Lung (tissue), 12 donors: ENCODE measurements around the gene FAM200C. TPM values are rescaled to one million over a fixed set of nuclear protein-coding genes. Genes with fewer than 3 reads are reported as not detected.

ENCODE experiments used
- ATAC-seq: fragments of 200-7000 bp; cut with Tn5 transposase; one replicate; pipeline ENCODE4 v1.9.1; 2020; ENCODE audit warnings: moderate number of reproducible peaks; ENCODE audit not compliant: insufficient read depth, low FRiP score
- DNase-seq, 3 donors: peaks; one replicate each; pipeline ENCODE4 v3.0.0-alpha.2; 2013 to 2017
- H3K27ac ChIP-seq, 2 donors: one replicate each; pipeline ENCODE4 v1.5.1; 2013; ENCODE audit warnings: mild to moderate bottlenecking in 2 of 2, moderate library complexity in 2 of 2, control low read depth in 1 of 2, inconsistent platforms in 1 of 2, low read depth in 1 of 2, low read length in 1 of 2
- H3K27me3 ChIP-seq, 3 donors: one replicate each; pipeline ENCODE4 v1.5.1; 2013; ENCODE audit warnings: low read length in 2 of 3; ENCODE audit not compliant: control insufficient read depth in 3 of 3, insufficient read depth in 3 of 3
- H3K36me3 ChIP-seq, 4 donors: one replicate each; pipeline ENCODE4 v1.5.1; 2013; ENCODE audit warnings: low read length in 4 of 4, mild to moderate bottlenecking in 1 of 4, moderate library complexity in 1 of 4; ENCODE audit not compliant: control insufficient read depth in 4 of 4, insufficient read depth in 4 of 4
- H3K4me1 ChIP-seq, 5 donors: one replicate each; pipeline ENCODE4 v1.5.1; 2013; ENCODE audit warnings: low read length in 5 of 5, mild to moderate bottlenecking in 2 of 5, moderate library complexity in 1 of 5; ENCODE audit not compliant: control insufficient read depth in 5 of 5, insufficient read depth in 5 of 5
- H3K4me3 ChIP-seq: one replicate; pipeline ENCODE4 v1.5.1; 2013; ENCODE audit warnings: mild to moderate bottlenecking, control low read depth, moderate library complexity
- H3K9ac ChIP-seq, 2 donors: one replicate each; pipeline ENCODE4 v1.5.1; 2013; ENCODE audit warnings: low read length in 2 of 2, control low read depth in 1 of 2; ENCODE audit not compliant: insufficient read depth in 1 of 2
- H3K9me3 ChIP-seq, 4 donors: one replicate each; pipeline ENCODE4 v1.5.1; 2013; ENCODE audit warnings: low read length in 3 of 4, mild to moderate bottlenecking in 1 of 4, moderate library complexity in 1 of 4; ENCODE audit not compliant: control insufficient read depth in 4 of 4, insufficient read depth in 3 of 4
- WGBS, 2 donors: extraction: QIAGEN DNeasy Blood & Tissue Kit; methylation state at CpG; one replicate each; pipeline ENCODE4 v1.1.7; 2013; 5-methylcytosine and 5-hydroxymethylcytosine counted together
- polyA plus RNA-seq, 2 donors: library from polyadenylated mRNA; stranded (reverse); fragments of 200-250 nt; gene quantifications; one replicate each; pipeline ENCODE4 v1.2.1, GENCODE V29; 2013
- total RNA-seq, 2 donors: library from RNA; depleted of rRNA in 1 of 2; stranded (reverse); fragments of >200 nt in 1 of 2; gene quantifications; one replicate each; pipeline ENCODE4 v1.2.1, GENCODE V29; 2014 to 2021
- TF ChIP-seq, protein P1 (sequence below): IDR thresholded peaks from 2 replicates; pipeline ENCODE4 v1.5.1; 2012; ENCODE audit warnings: mild to moderate bottlenecking; ENCODE audit errors: control extremely low read depth, extremely low read depth
- donor health status: control.
- donor health status: control.
- donor health status: Bipolar disorder and iron deficiency.
- donor health status: healthy.
- donor health status: DM: yes; HTN: yes; CAD: no.

Gene FAM200C
- total and polyA plus RNA-seq, 4 donors, result 1.1 to 12.3 (median 3.7) TPM

DNA sequence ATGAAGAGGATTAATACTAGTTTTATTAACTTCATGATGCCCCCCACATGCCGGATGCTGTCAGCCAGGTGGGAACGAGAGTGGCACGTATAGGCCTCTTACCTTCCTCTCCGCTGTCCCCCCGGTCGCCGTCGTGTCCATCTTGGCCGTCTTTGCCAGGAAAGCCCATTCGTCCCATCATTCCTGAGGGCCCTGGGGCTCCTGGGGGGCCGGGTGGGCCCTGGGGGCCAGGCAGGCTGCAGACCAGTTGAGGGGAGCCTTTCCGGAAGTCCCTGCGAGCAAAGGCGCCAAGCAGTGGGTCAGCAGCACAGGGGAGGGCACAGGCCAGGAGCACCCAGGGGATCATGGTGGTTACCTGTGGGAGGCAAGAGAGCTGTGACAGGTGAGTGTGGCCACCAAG lies 45.2 kb downstream of the FAM200C start:
- Histone ChIP-seq H3K4me3 (no peak overlapping the region), H3K36me3 (no peaks in the 10 kb centered on the region), H3K27ac (no peak overlapping the region), H3K4me1 (peaks cover 0 to 27% (median 9%) of the 10 kb centered on the region in 5 donors), H3K27me3 (no peaks in the 10 kb centered on the region), H3K9ac (no peak overlapping the region), H3K9me3 (no peaks in the 10 kb centered on the region)
- TF ChIP-seq, protein P1, sequence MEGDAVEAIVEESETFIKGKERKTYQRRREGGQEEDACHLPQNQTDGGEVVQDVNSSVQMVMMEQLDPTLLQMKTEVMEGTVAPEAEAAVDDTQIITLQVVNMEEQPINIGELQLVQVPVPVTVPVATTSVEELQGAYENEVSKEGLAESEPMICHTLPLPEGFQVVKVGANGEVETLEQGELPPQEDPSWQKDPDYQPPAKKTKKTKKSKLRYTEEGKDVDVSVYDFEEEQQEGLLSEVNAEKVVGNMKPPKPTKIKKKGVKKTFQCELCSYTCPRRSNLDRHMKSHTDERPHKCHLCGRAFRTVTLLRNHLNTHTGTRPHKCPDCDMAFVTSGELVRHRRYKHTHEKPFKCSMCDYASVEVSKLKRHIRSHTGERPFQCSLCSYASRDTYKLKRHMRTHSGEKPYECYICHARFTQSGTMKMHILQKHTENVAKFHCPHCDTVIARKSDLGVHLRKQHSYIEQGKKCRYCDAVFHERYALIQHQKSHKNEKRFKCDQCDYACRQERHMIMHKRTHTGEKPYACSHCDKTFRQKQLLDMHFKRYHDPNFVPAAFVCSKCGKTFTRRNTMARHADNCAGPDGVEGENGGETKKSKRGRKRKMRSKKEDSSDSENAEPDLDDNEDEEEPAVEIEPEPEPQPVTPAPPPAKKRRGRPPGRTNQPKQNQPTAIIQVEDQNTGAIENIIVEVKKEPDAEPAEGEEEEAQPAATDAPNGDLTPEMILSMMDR, result no peak
- DNase-seq, result no peak
- no peak for ATAC-seq
- 94 to 95% methylated on average over 14 of the region's 14 CpGs for WGBS, 2 donors

DNA sequence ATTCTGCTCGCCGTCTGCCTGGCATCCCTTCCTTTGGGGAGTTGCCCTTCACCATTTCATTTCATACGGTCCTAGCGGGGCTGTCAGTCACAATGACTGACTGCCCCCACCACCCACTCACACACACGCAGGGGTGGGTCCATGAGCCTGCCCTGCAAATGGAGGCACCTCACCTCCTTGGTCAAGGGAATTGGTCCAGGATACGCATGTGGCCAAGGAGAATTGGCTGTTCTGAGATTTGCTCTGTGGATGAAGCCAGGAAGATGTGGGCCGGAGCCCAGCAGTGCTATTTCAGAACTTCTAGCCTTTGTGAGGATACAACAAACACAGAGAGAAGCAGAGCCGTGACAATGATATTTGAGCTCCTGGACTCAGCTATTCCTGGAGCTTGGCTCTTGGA lies 46.5 kb downstream of the FAM200C start:
- Histone ChIP-seq H3K36me3 (no peaks in the 10 kb centered on the region), H3K27me3 (no peaks in the 10 kb centered on the region), H3K9me3 (no peaks in the 10 kb centered on the region), H3K4me3 (no peak overlapping the region), H3K4me1 (peaks cover 0 to 27% (median 0%) of the 10 kb centered on the region in 5 donors), H3K9ac (no peak overlapping the region), H3K27ac (no peak overlapping the region)
- DNase-seq (no peak), ATAC-seq (no peak)
- 86 to 93% methylated on average over 8 of the region's 8 CpGs for WGBS, 2 donors
- TF ChIP-seq, protein P1, result no peak

DNA sequence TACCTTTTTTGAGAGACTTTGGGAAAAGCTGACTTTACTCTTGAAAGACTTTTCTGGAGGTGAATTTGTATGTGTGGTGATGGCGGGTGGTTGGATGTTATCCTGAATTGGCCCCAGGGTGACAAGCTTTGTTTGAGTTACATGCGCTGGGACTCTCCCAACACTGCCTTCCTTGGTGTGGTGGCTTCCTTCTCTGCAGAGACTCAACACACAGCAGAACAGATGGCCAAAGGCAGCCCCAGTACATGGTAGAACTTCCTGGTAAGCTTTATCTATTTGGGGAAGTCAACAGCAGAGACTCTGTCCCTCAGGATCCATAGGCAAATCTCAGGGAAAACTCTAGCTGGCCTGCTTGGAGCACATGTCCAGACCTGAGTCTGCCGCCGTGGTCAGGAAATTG lies 47.5 kb downstream of the FAM200C start:
- no peak for ATAC-seq

DNA sequence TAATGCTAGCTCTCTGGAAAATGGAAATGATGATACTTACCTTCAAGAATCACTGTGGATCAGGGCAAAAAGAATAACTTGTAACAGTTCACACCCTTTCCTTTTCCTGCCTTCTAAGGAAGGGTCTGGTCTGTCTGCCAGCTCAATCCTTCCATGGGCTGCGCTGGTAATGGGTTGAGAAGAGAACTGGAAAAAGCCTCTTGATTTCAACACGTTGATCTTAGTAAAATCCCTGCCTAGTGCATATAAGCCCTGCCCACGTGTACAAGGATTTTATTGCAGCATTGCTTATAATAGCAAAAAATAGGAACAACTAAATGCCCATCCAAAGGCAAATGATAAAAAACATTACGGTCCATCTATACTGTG lies 49.9 kb downstream of the FAM200C start:
- DNase-seq (no peak), ATAC-seq (no peak)
- TF ChIP-seq, protein P1, result no peak
- no peak overlapping the region for H3K27ac ChIP-seq
- no peak overlapping the region for H3K4me3 ChIP-seq
- H3K36me3 ChIP-seq, result no peaks in the 10 kb centered on the region
- no peaks in the 10 kb centered on the region for H3K9me3 ChIP-seq
- no peak overlapping the region for H3K9ac ChIP-seq
- 74 to 79% methylated on average over 4 of the region's 4 CpGs for WGBS, 2 donors
- H3K27me3 ChIP-seq, result no peaks in the 10 kb centered on the region
- H3K4me1 ChIP-seq, result no peaks in the 10 kb centered on the region

More for the DNA sequence above, 47.5 kb downstream of the FAM200C start:
- H3K4me1 ChIP-seq, result peaks cover 0 to 17% (median 0%) of the 10 kb centered on the region in 5 donors
- no peak for DNase-seq
- no peak overlapping the region for H3K27ac ChIP-seq
- H3K9me3 ChIP-seq, result no peaks in the 10 kb centered on the region
- H3K9ac ChIP-seq, result no peak overlapping the region
- WGBS, 2 donors, result 96 to 98% methylated on average over 4 of the region's 4 CpGs
- H3K27me3 ChIP-seq, result no peaks in the 10 kb centered on the region
- H3K36me3 ChIP-seq, result no peaks in the 10 kb centered on the region
- TF ChIP-seq, protein P1, result no peak
- no peak overlapping the region for H3K4me3 ChIP-seq
